GM18499 (cell line): Measurements from ENCODE around the gene STK40.

Experiments used
- ATAC-seq: cut with Tn5 transposase; IDR thresholded peaks from one replicate; pipeline ENCODE4 v1.9.1; 2021; ENCODE audit warnings: moderate number of reproducible peaks; ENCODE audit not compliant: insufficient read depth, unreplicated experiment

Gene STK40

DNA sequence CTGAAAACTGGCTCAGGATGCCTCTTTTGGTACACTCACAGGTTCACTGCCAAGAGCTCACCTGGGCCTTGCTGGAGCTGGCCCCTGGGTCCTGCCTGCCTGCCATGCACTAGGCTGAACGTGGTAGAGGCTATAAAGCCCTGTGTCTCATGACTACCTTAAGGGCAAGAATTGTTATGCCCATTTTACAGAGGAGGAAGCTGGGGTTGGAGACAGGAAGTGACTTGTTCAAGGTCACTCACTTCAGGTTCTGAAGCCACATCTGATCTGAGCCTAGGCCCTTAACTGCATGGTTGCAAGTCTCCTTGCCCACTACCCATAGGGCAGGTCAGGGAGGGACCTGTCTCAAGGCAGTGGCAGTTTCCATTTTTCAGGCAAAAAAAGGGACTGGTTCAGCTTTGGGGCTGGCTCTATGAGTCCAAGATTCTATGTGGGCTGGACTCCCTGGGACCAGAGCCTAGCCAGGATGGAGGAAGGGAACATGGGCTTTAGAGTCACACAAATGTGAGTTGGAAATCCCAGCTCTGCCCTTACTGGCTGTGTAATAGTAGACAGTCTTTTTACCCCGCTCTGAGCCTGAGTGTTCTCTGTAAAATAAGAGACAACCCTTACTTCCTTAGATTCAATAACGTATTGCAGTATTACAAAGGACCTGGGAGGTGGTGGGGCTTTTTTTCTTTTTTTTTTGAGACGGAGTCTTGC, 7.8 kb downstream of the STK40 start:
- no peak for ATAC-seq

DNA sequence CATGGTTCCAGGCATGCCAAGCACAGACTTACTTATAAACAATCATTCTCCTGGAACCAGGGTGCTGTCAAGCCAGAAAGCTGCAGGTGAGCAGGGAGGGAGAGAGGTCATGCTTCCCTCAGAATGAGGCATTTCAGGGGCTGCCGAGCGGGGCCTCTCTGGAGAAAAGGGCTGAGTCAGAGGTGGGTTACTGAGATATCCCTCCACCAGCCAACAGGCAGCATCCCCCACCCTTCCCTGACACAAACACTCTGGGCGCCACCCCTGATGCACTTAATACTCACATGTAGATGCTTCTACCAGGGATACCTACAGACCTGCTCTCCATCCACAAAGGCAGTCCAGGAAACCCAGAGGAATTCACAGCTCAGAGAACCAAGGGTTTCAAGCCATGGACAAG, 13.1 kb downstream of the STK40 start:
- no peak for ATAC-seq

DNA sequence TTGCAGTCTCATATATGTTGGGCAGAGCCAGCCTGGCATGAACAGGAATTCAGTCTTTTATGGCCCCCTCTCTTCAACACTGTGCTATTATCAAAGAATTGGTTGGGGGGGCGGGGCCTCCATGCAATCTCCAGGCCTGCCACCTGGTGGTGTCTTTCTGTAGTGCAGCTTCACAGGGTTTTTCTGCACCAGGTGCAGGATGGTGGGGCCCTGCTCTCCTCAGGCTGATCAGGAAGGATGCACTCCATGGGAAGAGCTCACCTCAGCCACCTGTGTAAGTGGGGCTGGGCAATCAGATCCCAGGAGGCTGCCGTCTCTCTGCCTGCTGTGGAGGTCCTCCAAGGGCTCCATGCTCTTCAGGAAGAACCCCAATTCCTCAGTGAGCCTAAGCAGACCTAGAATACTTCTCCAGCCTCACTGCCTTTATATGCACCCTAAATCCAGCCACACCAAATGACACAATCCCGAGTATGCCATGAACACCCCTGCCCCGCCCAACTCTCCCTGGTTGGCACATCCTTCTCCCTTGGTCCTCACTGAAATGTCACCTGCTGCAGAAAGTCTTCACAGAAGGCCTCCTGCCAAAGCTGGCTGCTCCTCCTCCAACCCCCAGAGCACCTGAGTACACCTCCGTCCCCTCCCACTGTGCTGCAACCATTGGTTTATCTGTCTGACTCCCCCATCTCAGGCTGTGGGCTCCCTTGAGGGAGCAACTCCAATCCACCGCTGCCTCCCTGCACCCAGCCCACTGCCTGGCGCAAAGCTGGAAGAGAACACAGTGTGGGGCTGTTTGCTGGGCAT, 16.5 kb downstream of the STK40 start:
- ATAC-seq: no peak

DNA sequence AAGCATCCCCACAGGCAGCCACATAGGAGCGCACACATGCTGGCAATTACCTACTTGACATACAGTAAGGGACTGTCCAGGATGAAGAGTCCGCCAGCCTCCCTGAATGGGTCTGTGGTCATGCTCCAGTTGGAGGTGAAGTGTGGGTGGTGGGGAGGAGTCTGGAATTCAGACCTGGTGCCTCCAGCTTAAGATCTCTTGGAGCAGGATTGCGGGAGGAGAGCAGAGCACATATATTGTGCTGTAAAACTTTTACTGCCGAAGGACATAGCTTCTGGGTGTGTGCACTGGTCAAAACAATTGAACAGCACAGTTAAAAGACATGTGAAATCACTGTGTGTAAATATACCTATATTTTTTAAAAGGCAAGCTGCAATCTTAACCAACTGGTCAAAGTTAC, 17.9 kb downstream of the STK40 start:
- no peak for ATAC-seq

DNA sequence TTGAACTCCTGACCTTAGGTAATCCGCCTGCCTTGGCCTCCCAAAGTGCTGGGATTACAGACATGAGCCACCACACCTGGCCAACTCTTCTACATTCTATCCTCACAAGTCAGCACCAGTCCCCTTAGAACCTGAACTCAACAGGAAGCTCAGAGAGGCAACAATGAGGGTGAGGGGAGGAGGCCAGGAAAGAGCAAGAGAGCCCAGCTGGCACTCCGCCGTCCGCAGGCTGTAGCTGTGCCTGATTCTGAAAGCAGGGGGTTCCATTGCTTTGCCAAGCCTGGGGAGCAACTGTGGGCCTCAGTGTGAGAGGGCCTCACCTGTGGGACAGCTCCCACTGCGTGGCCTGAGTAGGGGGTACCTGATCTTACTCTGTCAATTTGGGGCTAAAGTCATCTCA, 18.7 kb downstream of the STK40 start:
- no peak for ATAC-seq

DNA sequence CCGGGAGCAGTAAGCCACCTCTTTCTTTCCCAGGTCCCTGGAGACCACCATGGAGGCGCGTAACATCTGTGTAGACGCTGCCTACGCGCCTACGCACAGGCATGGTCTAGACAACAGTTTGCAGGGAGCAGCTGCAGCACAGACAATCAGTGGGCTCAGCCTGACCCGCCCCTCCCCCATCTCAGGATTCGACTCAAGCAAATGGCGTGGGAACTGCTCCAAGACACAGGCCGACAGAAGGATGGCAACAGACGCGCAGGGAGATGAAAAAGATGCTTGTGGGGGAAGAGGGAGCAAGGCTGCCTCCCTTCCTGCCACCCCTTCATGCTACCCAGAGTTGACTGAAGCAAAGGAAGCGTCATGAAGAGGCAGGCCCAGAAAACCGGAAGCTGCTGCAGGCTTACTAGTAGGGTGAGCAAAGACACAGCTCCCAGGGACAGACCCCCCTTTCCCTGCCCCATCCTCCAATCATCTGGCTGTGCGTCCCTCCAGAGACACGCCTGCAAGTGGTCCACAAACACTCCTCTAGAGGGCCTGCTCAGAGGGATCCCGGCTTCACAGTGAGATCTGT, 19.5 kb downstream of the STK40 start:
- ATAC-seq: no peak

DNA sequence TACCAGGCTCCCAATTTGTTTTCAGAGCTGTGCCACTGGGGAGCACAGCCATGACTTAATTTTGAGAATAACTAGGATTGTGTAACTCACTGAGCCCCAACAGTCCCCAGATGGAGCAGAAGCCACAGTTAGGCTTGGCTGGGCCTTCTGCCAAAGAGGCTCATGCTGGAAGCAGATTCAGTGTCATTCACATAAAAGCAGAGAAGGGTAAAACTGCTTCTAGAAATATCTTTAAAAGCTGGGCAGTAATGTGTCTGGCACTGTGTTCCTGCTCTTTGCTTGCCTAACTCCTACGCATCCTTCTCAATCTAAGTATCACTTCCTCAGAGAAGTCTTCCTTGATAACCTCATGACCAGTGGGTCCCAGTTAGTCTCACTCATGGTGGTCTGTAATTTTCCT, 20.3 kb downstream of the STK40 start:
- ATAC-seq: no peak

DNA sequence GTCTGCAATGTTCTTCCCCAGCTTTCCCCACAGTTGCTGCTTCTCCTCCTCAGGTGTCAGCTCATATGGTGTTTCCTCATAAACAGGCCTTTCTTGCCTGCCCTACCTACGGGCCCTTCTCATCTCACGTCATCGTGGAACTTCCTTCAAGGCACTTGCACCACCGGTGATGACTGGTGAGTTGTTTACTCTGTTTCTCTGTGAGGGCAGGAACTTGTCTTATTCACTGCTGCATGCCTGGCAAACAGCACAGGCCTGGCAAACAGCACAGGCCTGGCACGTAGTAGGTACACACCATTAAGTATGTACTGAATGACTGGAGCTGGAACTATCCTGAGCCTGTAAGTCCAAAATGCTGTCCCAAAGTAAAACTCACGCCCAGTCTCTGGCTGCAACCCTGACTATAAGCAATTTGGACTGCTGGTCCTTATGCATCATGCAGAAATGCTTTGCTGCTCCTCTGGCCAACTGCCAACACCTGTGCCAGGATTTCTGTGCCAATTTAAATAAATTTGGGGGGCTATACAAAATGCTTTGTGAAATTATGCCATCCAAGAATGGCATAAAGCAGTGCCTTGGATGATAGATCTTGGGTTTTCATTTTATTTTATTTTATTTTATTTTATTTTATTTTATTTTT, 25.7 kb downstream of the STK40 start:
- no peak for ATAC-seq

DNA sequence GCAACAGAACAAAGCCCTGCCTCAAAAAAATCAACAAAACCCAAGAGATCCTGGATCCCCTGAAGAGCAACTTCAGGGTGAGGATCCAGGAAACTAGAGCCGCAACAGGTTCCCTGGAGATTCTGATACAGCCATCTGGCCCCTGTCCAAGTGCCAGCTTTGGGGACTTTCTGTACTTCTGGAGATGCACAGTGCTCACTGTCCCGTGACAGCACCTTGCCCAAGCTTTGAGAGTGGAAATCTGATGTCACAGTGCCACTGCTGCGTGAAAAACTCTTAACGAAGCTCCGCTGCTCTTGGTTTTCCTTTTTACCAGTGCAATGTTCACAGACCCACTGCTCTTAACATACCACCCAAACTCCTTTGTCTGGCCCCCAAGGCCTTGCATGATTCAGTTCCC, 26.3 kb downstream of the STK40 start:
- ATAC-seq: no peak

DNA sequence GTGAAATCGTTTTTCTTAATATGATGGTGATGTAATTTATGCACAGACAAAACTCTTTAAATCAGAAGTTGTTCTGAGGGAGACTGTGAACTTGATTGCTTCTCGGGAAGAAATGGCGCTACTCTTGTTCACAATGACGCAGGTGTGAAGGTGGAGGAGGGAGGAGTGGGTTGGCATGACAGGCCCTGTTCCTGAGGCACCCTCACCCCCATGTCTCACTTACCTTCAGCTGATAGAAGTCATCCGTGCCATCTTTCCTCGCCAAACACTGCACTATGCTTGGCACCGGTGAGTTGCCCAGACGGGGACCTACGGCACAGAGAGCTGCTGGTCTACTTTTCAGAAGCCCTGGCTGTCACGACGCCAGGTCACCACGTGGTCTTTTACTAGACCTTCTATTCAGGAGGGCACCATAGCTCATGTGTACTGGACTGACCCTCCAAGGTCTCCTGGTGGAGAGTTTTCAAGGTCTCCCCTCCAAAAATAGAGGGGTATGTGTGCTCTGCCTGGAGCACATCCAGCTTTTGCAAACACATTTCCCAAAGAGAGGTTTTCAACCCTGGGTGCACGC, 27.1 kb downstream of the STK40 start:
- no peak for ATAC-seq

DNA sequence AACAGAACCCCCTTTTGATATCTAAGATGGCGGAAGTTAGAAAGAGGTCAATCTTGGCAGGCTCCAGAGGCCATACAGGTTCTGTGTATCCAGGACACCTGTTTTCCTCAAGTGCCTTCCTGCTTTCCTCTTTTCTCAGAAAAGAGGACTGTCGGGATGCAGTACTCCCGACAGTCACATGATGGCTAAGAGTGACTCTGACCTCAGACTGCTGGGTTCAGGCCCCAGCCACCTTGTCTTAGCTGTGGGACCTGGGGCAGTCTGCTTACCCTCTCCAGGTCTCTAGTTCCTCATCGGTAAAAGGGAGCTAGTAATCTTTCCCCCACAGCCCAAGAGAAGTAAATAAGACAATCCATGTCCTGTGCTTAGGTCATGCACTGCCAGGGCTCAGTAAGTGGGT, 29.9 kb downstream of the STK40 start:
- ATAC-seq: no peak

DNA sequence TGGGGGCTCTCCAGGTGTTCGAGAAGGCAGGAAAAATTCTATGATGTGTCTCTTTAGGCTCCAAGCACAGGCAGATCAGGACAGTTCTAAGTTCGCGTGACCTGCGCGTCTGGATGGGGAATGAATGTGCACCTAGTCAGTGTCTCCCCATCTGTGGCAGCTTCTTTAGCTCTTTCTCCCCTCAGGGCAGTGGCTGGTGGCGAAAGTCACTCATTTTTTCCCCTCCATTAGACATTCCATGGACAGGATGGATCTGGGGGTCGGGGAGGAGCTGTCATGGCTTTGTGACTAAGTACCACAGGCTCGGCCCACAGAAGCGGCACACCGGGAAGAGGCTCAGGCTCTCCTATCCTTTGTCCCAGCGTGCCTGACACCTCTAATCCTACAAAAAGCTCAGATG, 31.2 kb downstream of the STK40 start:
- no peak for ATAC-seq

DNA sequence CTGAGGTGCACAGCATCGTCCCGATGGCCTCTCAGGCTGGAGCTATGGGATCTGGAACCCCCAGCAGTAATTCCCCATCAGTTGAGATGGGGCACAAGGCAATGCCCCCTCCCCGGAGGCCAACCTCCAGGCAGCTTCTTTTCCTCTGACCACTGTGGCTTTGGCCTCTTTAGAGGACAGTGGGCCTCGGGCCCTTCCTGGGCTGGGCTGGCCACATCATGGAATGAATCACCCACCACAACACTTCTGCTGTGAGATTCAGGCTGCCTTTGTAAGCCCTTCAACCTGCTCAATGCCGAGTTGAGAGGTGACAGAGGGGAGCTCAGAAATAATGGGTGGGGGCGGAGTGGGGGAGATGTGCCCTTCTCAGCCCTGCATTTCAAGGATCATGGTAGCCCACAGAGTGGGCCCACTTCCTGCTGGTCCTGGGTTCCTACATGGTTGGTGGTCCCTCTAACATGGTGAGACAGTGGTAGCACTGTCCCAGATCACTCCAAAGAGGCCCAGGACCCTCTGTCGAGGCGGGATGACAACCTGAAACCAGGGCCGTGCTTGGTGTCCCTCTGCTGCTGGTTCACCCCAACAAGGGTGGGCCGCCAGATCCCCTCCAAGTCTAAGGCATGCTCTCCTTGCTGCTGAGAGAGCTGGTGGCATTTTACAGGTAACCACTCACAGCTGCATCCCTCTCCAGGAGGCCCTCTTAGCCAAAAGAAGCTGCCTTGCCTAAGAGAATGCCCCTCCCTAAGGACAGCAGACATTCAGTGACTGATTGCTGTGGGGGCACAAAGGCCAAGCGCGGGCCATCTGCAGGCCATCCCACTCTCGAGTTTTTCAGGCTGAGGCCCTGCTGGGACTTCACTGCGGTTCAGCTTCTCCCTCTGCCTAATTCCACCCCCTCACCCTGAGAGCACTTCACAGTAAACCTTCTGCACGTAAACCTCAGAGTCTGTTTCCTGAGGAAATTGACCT, 32.5 kb downstream of the STK40 start:
- no peak for ATAC-seq

DNA sequence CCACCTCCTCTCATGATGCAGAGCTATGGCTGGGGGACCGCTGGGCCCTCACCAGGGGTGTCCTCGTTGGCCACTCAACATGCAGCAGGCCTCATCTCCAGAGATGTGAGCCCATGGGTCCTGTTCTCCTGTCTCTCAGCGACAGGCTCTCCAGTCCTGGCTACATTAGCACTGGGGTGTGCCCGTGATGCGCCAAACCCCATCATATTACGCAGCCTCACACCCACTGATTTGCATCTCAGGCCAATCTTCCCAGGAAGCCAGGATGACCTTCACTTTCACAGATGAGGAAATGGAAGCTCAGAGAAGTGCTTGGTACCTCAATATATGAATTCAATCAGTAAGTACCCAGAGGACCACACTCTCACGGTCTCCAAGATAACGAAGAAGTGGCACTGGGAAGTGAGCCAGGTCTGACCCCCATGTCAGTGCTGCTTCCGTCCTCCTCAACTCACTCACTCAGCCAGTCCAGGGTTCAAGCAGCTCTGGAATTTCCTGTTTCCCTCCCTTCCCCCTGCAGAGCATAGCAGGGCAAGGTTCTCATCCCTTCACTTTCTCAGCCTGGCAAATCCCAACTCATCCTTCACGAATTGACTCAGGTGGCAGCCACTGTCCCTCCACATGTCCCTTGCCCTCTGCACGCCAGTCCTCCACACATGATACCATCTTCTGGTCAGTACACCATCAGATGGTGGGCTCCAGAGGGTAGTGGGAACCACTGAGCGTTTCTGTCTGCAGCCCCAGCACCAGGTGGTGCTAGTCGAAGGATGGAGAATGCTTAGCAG, 33.4 kb downstream of the STK40 start:
- no peak for ATAC-seq

DNA sequence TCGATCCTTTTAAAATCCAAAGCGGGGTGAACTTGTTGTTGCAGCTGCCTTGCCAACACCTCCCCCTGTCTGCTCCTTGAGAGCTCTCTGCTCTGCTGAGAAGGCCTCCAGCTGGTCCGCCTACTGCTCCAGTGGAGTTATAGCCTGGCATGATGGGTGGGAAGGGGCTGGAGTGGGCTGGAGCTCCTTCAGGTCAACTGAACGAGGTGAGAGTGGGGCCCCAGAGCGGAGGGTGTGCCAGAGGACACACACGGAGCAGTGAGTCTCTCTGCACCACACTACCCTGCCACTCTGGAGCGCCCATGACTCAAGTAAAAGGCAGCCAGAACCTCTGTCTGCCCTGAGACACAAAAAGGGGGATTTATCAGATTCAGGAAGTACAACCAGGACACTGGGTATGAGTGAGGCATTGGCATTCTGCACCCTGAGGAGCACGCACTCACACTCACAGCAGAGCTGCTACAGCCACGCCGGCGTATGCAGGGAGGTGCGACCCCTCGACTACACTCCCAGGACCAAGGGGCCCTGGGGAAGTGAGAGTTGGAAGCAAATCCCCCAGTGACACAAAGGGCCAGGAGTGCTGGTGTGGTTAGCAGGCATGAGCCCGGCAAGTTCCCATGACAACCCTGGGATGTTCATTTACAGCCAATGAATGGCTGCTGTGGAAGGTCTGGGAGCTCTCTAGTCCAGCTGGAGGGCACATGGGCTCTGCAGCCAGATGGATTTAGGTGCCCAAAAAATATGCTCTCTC, 34.3 kb downstream of the STK40 start:
- ATAC-seq: no peak

DNA sequence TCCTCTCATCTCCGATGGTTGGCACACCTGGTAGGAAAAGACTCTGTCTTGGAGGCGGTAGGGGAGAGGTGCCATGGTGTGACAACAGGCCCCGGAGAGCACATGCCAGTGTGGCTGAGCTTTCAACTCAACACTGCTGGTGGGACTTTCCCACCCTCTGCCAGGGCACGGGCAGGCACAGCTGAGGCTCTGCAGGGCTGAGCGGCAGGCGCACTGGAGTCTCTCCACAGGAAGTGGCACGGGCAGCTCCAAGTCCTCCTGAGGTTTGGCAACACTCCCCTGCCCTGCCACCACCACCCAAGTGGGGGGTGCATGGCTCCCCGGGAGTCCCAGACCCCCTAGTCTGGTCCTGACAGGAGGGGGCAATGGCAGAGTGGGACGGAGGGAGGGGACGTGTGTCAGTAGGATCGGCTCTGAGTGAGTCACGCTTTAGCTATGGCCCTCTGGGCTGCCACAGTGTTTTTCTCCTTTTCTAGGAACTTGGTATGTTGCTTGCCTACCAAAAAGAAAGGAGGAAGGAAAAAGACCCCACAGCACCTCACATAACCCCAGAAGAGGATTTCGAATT, 35.0 kb downstream of the STK40 start:
- no peak for ATAC-seq

DNA sequence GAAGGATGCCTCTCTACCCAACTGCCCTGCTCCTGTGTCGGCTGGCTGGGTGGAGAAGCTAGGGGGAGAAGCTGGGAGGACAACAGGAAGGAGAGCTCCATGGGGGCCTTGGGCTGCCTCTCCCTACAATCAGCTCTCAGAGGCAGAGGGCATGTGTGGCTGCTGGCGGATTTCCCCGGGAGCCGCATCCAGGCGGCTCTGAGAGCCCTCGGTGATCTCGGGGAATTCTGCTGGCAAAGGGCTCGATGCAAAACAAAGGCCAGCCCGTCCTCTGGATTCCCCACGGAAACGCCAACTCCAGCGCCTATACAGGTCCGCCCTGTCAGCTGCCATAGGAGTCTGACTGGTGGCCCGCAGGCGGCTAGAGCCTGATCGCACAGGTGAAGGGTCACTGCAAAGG, 35.9 kb downstream of the STK40 start:
- no peak for ATAC-seq

DNA sequence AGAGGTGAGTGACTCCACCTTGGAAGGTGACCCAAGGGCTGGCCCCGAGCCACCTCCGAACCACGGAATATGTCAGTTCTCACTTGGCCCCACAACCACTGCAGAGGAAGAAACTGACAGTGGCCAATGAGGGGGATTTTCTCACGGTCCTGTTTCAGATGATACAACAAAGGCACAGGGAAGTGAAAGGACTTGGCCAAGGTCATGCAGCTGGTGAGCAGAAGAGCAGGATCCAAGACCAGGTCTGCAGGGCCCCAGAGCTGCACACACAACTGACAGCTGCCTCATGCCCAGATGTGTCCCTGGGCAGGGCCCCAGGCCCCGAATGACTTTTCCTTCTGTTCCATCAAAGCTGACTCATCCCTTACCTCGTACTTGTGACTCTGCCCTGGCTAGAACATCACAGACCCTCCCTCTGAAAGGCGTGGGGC, 36.5 kb downstream of the STK40 start:
- ATAC-seq: no peak
